A549 (cell line): ENCODE measurements around the gene NME3.

Source experiments
- CHD4 ChIP-seq: fragments of 200-600 bp; sonication (generic); IDR thresholded peaks from 2 replicates; pipeline ENCODE4 v1.6.1; 2016; ENCODE audit warnings: antibody characterized with exemption, mild to moderate bottlenecking, borderline replicate concordance
- ESRRA ChIP-seq: fragments of 150-350 bp; IDR thresholded peaks from 2 replicates; pipeline ENCODE4 v1.6.1; 2014; ENCODE audit warnings: mild to moderate bottlenecking, low read length, borderline replicate concordance
- JUNB ChIP-seq: fragments of >200 bp; sonication (Bioruptor Twin); formaldehyde crosslinking; IDR thresholded peaks from 2 replicates; pipeline ENCODE4 v1.6.1; 2016
- RNF2 ChIP-seq: fragments of 200-600 bp; sonication (generic); IDR thresholded peaks from 2 replicates; pipeline ENCODE4 v1.6.1; 2016; ENCODE audit warnings: low read depth, mild to moderate bottlenecking, antibody characterized with exemption, moderate library complexity, borderline replicate concordance
- TF ChIP-seq, protein P1 (sequence below): fragments of 450-650 bp; IDR thresholded peaks from 2 replicates; pipeline ENCODE4 v1.6.1; 2014; ENCODE audit warnings: antibody characterized with exemption
- TF ChIP-seq, protein P2 (sequence below): fragments of >200 bp; sonication (Bioruptor Twin); formaldehyde crosslinking; IDR thresholded peaks from 3 replicates; pipeline ENCODE4 v1.5.1; 2016

DNA sequence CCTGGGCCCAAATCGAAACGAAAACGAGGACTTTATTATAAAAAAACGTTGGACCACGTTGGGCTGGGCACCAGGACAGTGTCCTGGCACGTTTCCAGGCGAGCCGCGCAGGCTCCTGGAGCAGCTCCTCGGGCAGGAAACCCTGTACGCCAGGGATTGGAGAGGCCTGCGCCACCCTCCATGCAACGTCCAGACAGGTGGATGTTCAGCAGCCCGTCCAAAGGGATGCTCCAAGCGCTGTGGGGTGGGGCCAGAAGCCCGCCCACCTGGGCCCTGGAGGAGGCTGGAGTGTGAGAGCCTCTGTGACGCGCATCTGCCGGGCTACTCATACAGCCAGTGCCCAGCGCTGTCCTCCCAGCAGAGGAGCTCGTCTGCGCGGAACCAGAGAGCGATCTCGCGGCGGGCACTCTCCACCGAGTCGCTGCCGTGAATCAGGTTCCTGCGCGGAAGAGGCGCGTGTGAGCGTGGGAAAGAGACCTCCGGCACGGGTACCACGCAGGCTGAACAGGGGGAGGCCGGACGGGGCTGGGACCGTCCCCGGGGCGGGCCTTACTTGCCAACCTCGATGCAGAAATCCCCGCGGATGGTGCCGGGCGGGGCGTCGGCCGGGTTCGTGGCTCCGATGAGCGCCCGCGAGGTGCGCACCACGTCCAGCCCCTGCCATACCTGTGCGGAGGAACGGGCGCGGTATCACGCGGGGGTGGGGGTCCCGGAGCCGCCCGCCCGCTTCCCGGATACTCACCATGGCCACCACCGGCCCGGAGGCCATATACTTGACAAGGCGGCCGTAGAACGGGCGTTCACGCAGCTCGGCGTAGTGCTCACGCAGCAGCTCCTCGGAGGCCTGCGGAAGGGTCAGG, 785 bp downstream of the NME3 start:
- no peak for TF ChIP-seq JUNB
- TF ChIP-seq, protein P1, sequence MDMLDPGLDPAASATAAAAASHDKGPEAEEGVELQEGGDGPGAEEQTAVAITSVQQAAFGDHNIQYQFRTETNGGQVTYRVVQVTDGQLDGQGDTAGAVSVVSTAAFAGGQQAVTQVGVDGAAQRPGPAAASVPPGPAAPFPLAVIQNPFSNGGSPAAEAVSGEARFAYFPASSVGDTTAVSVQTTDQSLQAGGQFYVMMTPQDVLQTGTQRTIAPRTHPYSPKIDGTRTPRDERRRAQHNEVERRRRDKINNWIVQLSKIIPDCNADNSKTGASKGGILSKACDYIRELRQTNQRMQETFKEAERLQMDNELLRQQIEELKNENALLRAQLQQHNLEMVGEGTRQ = no peak
- TF ChIP-seq CHD4 = no peak
- TF ChIP-seq, protein P2, sequence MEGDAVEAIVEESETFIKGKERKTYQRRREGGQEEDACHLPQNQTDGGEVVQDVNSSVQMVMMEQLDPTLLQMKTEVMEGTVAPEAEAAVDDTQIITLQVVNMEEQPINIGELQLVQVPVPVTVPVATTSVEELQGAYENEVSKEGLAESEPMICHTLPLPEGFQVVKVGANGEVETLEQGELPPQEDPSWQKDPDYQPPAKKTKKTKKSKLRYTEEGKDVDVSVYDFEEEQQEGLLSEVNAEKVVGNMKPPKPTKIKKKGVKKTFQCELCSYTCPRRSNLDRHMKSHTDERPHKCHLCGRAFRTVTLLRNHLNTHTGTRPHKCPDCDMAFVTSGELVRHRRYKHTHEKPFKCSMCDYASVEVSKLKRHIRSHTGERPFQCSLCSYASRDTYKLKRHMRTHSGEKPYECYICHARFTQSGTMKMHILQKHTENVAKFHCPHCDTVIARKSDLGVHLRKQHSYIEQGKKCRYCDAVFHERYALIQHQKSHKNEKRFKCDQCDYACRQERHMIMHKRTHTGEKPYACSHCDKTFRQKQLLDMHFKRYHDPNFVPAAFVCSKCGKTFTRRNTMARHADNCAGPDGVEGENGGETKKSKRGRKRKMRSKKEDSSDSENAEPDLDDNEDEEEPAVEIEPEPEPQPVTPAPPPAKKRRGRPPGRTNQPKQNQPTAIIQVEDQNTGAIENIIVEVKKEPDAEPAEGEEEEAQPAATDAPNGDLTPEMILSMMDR = no peak
- TF ChIP-seq RNF2 = no peak
- no peak for TF ChIP-seq ESRRA
